HG03280 (cell line): ENCODE results near the gene GATA1.

Source experiments
- ATAC-seq: cut with Tn5 transposase; IDR thresholded peaks from one replicate; pipeline ENCODE4 v1.9.1; 2021; ENCODE audit warnings: mild to moderate bottlenecking, moderate library complexity; ENCODE audit not compliant: unreplicated experiment

GATA1 gene

GRCh38 chrX:48839686-48840085 lies 53.3 kb downstream of the GATA1 start:
- ATAC-seq: no peak
